SKM-1 (cell line): ENCODE measurements around the gene ANKRD63.

Experiments
- DNase-seq: peaks from one replicate; lab custom pipeline; 2025; ENCODE audit not compliant: unreplicated experiment; lab: John Stamatoyannopoulos, UW

ANKRD63 gene

DNA sequence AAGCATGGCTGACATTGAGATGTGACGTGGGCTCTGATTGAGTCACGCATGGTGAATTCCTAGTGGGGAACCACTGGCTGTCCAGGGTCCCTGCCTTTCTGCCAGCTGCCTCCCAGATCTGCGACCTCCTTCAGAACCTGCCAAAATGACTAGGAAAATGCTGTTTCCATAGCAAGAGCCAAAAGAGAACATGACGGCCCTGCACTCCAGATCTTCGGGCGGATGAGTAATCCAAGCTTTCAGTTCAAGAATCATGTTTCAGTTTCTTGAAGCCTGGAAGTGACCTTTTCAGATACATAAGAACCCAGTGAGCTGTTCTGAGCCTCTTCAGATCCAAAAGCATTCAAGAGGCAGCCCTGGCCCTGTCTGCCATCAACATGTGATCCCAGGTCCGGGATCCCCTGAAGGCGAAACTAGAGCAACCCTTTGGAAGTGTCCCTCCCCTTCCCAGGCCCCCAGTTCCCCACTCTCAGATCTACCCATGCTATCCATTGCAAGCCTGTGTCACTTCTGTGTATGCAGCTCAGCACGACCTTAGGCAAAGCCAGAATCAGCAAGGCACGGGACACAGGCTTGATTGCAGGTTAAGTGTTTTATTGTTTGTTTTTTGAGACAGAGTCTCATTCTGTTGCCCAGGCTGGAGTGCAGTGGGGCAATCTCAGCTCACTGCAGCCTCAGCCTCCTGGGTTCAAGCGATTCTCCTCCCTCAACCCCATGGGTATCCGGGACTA is 19.7 kb downstream of the ANKRD63 start:
- DNase-seq, result no peak

DNA sequence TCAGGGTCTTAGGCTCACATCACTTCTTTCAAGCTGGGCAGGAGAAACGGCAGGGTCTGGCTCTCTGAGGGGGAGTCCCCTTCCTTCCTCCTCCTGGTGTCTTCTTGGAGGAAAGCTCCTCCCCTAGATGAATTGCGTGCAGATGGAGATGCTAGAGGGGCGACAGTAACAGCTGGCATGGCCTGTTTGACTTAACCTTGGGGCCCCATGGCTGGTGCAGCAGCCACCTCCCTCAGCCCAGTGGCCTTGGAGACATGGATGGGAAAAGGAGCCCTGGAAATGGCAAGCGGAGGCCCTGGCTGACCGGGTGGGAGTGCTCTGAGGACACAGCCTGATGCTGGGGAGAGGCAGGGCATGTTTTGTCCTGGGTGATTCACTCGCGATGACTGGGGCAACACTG is 23.8 kb downstream of the ANKRD63 start:
- no peak for DNase-seq

DNA sequence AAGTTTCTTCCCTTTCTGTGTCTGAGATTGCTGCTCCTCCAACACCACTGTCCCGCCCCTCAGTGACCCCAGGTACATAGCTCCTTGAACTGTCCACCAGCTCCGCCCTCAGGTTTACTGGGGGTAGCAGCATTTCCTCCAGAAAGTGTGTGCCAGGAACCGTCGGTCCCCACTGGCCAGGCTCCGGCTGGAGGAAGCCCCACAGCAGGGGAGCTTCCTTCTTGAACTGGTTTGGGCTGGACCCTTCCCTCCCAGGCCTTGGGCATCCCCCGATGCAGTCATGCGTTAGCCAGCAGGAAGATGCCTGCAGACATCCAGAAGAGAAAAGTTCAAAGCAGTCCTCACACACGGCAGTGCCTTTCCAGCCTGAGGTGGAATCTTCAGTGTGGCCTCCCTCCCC is 24.3 kb downstream of the ANKRD63 start:
- no peak for DNase-seq

DNA sequence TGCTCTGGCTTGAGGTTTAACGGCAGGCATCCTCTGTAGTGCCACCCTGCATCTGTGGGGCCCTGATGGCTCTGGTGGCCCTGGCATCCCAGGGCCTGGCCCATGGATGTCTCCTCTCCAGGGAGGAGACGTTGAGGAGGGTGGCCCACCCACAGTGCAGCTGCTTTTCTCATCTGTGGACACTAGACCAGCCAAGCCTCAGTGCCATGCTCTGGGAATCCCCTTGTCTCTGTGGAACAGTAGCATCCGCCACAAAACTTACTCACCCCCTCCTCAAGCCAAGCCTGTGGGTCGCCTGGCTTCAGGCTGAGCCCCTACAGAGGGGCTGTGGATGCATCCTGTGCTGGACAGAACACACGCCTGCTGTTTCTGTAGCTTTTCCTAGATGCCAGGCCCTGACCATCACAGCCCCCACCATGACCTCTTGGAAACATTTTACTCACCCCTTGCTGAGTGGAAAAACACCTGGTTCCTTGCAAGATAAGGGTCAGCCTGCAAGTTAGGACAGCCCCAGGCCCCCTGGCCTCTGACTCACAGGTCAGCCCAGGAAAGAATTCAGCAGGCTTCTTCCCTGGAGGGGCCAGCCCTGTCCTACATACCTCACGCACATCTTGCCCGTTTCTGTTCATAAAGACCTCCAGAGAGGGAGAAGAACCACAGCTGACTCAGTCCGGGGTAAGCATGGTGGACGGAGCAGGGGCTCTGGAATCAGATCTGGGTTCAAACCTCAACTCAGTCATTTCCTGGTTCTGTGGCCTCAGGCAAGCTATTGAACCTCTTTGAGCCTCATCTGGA is 25.0 kb downstream of the ANKRD63 start:
- DNase-seq, result no peak

DNA sequence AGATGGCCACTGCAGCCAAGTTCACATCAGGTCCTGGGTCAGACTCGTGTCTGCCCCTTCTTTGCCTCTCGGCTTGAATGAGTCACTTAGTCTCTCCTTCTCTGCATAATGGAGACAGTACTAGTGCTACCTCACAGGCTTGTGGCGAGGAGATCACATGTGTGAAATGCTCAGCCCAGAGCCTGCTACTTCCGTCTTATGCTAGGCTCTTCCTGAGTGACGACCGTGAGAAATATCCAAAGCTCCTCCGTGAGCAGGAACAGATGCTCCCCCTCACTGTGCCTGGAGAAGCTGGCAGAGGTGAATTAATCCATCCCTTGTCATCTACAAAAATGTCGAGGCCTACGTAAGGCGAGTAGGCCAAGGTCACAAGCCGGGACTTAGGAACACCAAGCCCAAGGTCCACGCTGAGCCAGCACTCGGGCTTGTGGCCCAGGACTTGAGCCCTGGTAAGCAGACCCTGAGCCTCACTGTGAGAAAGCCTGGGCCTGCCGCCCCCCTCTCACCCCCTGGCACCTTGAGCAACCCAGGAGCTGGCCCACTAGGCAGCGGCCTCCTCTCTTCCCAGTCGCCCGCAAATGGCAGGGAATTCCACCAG is 26.1 kb downstream of the ANKRD63 start:
- no peak for DNase-seq

DNA sequence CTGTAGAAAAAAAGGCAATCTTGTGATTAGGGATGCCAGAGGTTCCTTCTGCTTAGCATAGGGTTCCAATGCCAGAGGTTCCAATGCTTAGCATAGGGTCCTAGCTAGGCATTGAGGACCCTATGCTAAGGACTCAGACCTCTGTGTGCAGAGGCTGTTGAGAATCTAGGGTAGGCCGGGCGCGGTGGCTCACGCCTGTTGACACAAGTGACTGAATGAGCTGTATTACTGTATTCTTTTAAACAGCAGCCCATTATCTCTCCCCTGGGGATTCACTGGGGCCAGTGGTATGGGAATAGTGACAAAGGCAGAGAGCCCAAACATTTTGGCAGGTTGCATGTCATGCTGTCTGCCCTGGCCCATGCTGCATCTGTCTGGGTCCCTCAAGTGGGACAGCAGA is 27.8 kb downstream of the ANKRD63 start:
- DNase-seq, result no peak

DNA sequence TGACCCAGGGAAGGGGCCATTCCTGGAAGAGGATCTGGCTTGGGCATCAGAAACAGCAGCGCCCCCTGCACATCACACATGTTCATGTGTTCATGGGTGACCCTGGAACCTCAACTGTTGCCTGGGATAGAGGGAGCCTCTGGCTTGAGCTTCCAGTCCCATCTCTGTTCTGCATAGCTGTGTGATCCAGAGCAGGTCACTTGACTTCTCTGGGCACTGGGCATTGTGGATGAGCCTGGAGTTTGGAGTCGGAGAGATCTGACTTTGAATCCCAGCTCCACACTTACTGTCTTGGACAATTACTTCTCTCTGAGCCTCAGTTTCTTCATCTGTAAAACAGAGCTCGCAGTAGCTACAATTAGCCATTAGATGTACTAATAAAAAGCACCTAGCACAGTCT is 28.4 kb downstream of the ANKRD63 start:
- no peak for DNase-seq

DNA sequence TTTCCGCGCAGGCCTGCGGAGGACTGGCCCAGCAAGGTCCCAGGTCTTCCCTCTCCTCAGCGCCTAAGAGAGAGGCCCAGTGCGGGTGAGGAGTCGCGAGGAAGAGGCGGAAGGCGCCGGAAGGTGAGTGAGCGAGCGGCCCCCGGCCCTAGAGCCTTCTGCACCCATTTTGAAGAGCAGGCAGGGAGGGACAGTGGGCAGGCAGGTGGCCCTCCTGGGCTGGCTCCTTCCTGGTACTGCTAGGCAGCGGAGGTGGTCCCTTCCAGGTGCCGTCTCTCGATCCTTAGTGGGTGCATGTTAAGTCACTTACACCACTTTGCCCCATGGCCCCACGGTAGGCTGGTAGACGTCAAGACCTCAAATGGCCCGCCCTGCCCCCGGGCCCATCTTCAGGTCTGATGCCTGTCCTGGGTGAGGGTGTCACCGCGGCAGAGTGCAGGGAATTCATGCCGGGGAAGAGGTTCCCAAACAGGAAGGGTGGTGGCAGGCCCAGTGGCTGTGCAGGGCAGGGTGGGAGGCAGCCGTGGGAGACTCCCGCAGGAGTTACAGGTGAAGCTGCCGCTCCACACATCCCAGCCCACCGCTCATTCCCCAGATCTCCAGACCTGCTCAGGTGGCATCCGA is 29.6 kb downstream of the ANKRD63 start:
- no peak for DNase-seq

DNA sequence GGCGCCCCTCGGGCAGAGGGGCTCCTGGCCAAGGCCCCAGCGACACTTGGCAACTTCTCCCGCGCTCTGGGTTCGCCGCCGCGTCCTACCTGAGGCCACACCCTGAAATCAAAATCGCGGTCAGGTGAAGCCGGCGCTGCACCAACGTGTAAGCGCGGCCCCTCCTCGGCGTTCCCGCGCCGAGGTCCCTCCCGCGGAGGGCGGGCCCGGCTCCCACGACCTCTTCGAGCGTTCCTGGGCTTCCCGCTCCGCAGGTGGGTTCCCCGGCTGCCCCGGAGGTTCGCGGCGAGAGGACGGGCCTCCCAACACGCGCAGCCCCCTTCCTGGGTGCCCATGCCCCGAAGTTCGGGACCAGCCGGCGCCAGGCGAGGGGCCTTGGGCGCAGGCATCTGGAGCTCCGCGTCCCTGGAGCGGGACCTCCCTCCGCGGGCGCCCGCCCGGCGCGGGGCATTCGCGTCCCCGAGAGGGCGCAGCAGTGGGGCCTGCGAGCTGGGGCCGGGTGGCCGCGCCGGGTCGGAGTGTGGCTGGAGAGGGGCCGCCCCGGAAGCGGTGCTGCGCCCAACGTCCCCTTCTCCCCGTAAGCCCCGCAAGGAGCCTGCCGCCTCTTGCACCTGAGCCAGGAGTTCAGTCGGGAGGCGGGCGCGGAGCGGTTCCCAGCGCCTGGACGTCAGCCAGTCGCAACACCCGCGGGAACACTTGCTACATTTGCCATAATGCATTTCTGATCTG is 30.3 kb downstream of the ANKRD63 start:
- DNase-seq, result no peak

DNA sequence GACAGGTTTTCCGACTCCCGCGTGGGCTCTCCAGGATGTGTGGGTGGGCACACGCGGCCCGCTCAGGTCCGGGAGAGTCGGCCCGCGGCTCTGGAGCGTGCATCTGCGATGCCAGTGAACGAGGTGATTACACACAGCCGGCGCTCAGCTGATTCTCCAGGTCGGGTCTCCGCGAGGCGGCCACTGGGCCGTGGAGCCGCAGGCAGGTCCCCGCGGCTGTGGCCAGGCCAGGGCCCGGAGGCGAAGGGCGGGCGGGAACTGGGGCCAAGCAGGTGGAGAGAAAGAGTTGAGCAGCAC is 30.8 kb downstream of the ANKRD63 start:
- no peak for DNase-seq

DNA sequence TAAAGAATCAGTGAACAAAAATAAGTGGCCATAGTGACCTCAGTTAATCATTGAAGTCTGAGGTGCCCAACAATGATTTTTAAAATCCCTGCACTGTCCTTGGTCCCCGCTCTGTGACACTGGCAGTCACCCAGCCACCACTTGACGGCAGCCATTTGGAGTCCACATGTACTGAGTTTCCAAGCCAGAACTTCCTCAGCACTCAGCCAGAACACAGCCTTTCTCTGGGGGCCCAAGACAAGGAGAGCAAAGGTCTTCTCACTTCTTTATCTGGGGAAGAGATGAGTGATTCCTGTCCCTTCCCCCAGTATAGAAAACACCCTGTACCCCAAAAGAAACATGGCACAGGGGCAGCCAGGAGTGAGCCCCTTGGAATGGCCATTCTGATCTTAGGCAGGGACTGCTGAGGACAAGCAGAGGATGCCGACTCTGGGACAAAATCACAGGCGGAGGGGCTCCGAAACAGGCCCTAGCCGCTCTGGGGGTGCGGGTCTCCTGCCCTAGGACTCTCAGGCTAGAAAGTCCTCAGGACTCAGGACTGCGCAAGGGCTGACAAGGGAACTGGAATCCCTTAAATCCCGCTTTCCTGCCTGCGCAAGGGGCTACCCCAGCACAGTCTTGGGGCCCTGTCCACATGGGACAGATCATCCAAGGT is 31.3 kb downstream of the ANKRD63 start:
- DNase-seq, result no peak

DNA sequence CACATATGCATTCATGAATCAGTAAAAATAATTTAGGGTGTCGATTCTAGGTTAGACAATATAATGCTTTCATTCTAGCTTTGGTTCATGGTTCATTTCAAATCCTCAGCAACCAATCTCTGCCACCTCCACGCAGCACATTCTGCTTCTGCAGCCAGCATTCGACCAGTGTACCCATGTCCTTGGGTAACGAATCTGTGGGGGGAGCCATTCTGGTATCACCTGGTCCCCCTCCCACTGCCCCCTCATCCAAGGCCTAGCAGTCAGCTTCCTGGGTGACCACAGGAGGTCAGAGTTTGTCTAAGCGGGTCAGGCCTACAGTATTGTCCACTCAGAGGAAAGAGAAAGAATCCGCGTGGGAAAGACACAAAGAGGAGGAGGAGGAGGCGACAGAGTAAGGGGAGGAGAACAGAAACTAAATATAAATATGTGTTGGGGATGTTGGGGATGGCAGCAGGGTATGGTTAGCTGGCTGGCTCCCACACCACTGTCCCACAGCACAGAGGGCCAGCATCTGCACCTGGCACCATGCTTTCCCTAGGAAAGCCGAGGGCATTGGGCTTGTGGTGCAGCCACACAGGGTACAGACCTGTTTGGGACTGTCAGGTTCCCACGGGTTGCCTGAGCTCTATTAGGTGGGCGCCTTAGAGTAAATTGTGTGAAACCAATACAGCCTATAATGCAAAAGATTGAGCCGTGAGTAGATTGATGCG is 31.9 kb downstream of the ANKRD63 start:
- no peak for DNase-seq

DNA sequence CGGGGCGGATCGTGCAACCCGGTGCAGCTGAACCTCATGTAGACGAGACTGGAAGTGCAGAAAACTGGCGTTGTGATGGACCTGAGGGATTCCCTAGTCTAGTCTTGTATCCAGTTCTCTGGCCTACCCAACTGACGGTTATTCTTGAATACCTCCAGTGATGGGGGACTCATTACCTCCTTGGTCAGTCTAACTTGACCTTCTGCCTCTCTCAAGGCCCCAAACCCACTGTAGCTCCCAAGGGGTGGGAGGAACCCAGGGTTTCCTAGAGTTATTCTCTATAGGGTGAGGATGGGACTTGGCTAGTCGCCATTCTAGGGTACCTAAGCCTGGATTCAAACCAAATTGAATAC is 32.6 kb downstream of the ANKRD63 start:
- DNase-seq, result no peak

DNA sequence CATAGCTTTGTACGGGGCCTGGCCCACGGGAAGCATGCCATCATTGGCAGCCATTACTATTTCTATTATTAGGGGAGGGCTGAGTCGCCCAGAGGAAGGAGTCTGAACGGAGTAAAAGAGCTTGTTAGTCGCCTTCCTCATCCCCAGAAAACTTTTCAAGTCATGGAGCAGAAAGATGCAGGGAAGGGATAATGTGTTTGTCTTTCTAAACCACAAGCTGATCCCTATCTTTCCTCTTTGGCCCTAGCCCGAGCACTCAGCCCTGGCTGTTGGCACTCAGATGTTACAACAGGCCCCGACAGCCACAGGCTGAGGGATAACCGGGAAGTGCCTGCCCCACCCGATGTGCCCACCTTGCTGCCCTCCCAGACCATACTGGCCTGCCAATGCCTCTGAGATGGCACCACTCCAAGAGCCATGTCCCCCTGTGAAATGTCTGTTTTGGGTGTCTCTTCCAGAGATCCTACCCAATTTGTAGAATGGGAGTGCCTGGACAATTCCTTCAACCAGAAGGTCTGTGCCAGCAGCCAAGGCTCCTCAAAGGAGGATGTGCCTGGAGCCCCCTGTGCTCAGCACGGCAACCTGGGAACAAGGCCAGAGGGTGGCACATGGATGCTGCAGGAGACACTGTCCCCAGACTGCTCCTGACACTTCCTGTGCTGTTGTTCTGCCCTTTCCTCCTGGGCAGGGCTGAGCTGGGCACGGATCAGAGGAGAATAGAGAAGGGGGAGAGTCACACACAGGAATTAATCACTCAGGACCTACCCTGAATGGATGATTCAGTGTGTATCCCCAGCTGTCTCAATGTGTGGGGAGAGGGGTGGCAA is 33.2 kb downstream of the ANKRD63 start:
- no peak for DNase-seq

DNA sequence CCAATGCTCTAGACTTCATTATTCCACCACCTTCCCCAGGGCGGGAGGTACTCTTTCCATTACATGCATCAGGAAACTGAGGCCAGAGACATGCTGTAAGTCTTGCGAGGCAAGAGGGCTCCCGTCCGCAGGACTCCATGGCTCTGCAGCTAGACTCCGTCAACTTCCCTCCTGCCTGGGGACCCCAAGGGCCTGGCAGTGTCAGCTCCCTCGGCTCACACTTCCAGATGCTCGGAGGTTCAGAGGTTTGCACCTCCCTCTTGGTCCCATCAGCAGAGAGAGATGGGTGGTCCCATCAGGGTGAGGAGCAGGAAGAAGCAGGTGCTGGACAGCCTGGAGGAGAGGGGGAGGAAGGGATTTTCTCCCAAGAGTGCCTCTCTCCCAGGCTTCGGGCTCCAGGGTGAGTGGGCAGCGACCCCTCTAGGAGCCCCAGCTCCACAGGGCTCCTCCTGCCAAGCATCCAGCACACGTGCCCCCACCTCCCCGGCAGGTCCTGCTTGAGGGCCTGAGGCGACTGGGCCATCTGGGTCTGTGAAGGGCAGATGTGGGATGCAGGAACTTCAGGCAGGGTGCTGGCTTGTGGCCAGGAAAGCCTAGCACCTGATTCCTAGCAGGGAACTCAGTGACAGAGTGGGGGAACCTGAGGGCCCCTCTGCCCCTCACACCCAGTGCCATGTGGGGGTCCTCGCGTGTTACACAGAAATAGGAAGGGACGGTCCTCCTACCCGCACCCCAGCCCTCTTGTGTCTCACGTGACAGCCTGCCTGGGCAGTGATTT is 34.7 kb downstream of the ANKRD63 start:
- no peak for DNase-seq

DNA sequence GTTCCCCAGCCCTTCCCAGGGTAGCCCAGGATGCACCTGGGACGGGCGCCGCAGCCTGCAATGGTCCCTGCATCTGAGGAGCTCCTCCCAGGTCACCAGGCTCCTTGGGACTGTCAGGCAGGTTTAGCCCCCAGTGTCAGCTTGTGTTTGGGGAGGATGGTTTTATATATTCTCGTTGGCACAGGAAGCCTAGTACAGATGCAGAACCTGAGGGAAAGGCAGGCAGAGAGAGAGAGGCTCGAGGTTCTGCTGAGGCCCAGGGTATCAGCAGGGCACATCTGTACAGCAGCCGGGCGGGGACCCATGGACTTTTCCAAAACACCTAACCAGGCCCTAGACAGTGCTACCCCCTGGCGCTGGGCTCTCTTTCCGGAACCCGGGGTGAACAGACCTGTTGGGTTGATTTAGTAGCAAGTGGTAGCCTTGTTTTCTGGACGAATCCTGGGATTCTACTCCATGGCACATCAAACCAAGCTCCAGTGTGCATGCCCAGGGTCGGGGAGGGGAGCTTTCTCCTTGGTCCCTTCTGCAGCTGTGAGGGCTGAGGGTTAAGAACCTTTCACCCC is 35.4 kb downstream of the ANKRD63 start:
- no peak for DNase-seq

DNA sequence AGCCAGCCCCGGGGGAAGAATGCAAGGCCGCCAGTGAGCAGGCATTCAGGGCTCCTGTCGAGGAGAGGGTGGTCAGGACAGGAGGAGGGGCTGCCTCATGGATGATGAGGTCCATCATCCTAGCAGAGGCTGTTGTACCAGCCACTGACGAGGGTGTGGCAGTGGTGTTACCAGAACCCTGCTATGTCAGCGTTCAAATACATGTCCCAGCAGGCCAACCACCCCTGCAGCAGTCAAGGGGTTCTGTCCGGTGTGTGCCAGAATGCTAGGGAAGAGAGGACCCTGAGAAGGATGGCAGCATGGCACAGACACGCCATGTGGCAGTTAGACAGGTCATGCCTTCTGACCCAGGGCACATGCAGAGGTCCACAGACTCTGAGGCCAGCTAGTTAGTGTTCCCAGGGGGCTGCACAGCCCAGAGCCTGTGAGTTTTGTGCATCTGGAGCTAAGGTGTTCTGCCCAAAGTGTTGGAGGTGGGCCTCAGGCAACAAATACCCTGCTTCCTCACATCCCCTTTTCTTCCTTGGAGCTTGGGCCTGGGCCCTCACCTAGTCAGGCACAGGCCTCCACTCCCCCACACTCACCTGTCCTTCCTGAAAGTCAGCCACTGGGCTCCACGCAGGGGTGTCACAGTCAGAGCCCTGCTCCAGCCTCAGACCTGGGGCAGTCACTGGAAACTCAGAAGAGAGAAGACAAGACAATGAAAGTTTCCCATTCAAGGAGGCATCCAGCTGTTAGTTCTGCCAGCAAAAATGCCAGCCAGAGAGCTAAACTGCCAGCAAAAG is 36.2 kb downstream of the ANKRD63 start:
- no peak for DNase-seq
